Activated CD4-positive, alpha-beta T cell treated with anti-CD3 and anti-CD28 coated beads, Interleukin-2, amount 50 U/mL, for 24 hours (primary cell): ENCODE results near the gene SLC6A18.
"Not testable (repeated sequence)": the region's sequence is repeated elsewhere in the genome, so short reads cannot be mapped to it uniquely, and the experiment has no call there.

Source experiments
- DNase-seq, 2 donors: peaks; one replicate each; pipeline ENCODE4 v3.0.0-alpha.2; 2020; ENCODE audit warnings: low read depth in 1 of 2, low spot score in 1 of 2

The SLC6A18 gene

DNA sequence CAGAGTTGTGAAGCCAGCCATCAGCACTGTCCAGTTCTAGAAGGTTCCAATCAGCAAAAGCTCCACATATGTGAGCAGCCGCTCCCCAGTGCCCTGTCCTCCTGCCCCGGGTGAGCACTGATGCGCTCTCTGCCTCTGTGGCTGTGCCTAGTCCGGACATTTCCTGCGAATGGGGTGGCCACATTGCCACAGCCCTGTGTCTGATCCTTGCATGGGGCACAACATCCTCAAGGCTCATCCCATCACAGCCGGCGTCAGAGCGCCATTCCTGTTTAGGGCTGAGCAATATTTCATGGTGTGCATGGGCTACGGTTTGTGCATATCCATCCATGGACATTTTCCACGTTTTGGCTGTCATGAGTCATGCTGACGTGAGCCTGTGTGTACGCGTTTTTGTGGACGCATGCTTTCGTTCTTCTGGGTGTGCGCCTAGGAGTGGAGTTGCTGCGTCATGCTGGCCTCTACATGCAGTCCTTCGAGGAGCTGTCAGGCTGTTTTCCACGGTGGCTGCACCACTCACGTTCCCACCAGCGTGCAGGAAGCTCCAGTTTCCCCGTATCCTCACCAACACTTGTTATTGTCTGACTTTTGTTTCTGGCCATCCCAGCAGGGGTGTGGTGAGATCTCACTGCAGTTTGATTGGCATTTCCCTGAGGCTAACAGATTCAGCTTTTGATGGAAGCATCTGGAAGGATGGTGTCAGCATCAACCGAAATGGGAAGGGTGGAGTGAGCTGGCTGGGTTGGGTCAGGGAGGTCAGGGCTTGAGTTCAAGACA lies 9.7 kb upstream of the SLC6A18 start:
- DNase-seq, result no peak

DNA sequence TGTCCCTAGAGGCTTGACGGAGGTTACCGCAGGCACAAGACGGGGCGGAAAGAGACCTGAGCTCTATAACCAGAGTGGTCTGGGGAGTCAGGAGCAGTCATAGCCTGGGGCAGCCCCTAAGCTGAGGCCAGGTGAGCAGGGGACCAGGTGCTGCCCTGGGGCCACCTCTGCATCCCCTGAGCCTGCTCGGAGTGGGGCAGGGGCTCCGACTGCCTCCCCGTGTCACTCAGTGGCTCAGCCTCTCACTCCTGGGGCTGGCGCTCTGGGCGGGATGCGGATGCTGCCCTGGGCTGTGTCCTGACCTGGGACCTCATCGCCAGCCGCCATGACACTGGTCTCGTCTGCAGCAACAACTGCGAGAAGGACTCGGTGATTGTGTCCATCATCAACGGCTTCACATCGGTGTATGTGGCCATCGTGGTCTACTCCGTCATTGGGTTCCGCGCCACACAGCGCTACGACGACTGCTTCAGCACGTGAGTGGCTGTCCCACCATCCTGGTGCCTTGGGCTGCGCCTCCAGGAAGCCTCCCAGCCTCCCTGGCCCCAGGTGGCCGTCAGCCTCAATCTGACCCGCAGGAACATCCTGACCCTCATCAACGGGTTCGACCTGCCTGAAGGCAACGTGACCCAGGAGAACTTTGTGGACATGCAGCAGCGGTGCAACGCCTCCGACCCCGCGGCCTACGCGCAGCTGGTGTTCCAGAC lies 8.8 kb upstream of the SLC6A18 start:
- DNase-seq, result no peak

DNA sequence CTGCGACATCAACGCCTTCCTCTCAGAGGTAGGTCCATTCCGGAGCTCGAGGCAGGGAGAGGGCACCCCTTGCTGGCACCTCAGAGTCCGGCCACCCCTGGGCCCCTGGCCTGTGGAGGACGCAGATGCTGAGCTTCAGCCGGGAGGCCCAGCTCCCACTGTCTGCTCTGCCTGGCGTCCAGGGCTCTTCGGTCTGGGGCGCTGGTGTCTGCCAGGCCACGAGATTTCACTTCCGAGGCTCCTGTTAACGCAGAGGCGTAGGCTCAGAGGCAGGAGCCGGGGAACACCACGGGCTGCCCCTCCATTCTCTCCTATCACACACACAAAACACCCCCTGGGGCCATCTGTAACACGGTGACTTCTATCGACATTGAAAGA lies 8.3 kb upstream of the SLC6A18 start:
- no peak for DNase-seq

DNA sequence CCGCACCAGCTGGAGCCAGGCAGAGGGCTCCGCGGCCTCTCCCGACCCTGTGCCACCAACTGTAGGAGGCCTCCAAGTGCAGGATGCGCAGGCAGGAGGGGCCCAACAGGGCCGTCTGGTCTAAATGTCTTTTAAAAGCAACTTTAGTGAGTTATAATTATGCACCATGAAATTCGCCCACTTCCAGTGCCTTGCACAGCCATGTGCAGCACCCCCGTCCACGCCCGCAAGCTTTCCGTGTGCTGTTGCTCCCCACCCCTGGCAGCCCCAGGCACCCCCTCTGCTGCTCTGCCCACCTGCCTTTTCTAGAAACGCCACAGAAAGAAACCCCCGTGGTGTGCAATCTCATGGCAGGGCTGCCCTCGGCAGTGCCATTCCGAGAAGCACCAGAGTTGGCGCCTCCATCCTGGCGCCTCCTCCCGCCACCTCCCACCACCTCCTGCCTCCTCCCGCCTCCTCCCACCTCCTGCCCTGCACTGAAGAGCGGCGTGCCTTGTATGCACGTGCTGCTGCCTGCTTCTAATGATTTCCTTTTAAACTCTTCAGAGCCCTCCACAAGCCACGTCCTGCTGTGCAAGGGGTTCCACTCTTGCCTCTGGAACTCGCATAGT lies 7.5 kb upstream of the SLC6A18 start:
- DNase-seq, result no peak

DNA sequence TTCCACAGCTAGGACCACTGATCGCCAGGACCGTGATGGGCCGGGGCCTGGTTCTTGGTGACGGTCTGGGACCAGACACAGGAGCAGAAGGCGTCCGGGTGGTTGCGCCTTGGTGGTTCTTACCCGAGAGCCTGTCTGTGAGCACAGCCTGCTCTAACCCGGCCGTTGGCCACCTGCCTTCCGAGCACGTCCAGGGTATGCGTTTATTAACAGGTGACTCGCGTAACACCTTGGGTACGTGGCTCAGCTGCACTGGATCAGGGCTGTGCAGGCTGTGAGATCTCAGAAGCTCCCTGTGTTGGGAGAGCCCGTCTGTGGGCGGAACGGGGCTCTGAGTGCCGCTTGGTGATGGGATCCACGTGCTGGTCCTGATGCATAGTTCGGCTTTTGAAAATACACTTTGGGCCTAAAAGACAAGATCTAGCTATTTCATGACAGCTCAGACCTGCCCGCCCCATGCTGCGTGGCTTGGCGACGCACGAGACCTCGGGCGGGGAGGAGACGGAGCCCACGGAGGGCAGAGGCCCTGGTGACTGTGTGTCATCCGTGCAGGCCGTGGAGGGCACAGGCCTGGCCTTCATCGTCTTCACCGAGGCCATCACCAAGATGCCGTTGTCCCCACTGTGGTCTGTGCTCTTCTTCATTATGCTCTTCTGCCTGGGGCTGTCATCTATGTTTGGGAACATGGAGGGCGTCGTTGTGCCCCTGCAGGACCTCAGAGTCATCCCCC lies 6.7 kb upstream of the SLC6A18 start:
- no peak for DNase-seq

DNA sequence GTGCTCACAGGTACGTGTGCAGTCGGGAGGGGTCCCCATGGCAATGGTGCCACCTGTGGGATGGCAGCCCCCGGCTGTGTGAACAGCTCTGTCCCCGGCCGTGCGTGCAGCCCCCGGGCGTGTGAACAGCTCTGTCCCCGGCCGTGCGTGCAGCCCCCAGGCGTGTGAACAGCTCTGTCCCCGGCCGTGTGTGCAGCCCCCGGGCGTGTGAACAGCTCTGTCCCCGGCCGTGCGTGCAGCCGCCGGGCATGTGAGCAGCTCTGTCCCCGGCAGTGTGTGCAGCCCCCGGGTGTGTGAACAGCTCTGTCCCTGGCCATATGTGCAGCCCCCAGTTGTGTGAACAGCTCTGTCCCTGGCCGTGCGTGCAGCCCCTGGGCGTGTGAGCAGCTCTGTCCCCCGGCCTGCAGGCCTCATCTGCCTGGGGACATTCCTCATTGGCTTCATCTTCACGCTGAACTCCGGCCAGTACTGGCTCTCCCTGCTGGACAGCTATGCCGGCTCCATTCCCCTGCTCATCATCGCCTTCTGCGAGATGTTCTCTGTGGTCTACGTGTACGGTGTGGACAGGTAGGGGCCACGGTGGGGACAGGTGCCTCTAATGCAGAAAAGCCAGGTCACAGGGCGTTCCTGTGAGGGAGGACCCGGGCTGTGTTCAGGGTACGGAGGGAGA lies 5.9 kb upstream of the SLC6A18 start:
- no peak for DNase-seq

DNA sequence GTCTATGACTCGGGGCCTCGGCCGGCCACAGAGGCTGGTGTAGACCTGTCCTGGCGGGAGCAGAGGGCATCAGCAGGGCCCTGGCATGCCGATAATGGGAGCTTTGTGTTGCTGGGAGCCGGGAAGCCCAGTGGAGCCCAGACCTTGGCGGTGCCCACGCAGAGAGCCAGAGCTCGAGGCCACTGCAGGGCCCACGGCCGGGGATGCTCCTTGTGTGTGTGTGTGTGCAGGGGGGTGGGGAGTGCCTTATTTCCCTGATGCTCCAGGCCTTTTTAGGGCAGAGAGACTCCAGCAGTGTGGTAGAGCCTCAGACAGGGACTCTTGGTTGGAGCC lies 5.4 kb upstream of the SLC6A18 start:
- DNase-seq, result no peak

DNA sequence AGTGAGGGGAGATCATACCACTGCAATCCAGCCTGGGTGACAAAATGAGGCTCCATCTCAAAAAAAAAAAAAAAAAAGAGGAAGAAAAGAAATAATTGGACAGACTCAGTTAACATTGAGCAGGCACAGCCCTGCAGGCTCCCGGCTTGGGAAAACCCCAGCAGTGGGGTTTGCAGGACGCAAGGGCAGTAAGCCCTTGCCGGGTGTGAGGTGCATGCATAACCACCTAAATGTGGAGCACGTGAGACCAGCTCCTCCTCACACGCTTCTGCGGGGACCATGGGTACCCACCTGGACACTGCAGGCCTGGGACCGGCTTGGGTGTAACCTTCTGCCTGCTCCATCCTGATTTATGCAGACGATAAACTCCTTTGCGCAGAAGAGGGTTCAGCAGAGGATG lies 4.8 kb upstream of the SLC6A18 start:
- DNase-seq, result no peak

DNA sequence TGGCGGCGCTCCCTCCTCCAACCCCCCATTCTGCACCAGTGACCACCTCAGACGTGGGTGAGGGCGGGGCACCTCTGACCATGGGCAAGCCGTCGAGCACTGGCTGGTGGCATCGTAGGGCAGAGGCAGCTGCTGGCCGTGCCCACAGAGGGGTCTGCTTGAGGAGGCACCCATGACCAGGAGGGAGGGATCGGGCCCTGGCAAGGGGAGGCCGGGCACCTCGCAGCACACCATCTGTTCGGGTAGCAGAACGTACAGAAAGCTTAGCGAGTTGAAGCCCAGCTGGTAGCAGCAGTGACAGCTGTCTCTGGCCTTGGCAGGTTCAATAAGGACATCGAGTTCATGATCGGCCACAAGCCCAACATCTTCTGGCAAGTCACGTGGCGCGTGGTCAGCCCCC lies 4.3 kb upstream of the SLC6A18 start:
- DNase-seq, result no peak

DNA sequence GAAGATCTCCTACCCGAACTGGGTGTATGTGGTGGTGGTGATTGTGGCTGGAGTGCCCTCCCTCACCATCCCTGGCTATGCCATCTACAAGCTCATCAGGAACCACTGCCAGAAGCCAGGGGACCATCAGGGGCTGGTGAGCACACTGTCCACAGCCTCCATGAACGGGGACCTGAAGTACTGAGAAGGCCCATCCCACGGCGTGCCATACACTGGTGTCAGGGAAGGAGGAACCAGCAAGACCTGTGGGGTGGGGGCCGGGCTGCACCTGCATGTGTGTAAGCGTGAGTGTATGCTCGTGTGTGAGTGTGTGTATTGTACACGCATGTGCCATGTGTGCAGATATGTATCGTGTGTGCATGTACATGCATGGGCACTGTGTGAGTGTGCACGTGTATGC lies 3.5 kb upstream of the SLC6A18 start:
- no peak for DNase-seq

DNA sequence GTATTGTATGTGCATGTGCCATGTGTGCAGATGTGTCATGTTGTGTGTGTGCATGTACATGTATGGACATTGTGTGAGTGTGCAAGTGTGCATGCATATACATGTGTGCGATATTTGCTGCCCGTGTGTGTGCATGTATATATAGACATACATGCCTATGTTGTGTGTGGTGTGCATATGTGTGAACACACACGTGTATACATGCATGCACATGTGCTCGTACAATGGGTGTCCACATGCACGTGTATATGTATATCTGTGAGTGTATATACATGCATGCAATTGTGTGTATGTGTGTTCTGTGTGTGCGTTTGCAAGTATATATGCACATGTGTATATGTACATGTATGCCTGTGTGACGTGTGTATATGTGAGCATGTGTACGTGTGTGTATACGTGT lies 3.0 kb upstream of the SLC6A18 start:
- DNase-seq, result no peak

DNA sequence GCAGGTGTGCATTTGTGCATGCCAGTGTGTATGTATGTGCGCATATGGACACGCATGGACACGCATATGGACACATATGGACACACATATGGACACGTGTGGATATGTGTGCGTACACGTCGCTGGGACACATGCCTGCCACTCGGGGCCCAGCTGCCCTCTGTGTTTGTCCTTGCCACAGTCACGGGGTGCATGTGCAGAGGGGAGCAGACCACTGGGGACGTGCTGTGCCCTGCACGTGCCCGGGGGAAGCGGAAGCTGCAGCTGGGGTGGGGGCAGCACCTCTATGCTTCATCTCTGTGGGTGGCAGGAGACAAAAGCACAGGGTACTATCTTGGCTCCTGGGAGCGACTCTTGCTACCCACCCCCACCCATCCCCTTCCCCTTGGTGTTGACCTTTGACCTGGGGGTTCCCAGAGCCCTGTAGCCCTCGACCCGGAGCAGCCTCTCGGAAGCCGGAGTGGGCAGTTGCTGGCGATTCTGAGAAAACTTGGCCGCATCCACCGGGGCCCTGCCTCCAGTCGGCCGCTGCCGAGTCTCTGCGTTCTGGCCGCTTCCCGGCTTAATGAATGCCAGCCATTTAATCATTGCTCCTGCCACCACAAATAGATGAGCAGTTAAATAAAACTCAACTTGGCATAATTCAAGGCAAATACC lies 2.4 kb upstream of the SLC6A18 start:
- DNase-seq, result no peak

DNA sequence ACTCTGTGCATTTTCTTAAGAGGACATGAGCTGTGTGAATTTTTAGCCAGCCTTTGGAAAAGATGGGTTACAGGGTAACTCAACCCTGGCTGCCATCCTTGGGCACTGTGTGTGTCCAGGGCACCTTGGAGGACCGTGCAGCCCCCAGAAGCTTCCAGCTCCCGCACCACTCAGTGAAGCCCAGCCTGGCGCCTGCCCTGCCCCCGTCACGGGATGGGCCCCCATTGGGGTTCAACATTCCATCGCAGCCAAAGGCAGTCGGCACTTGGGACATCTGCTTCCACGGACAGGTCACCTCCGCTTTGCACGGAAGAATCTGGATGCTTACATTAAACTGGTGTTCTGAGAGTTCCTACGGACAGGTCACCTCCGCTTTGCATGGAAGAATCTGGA lies 1.9 kb upstream of the SLC6A18 start:
- DNase-seq, result no peak

DNA sequence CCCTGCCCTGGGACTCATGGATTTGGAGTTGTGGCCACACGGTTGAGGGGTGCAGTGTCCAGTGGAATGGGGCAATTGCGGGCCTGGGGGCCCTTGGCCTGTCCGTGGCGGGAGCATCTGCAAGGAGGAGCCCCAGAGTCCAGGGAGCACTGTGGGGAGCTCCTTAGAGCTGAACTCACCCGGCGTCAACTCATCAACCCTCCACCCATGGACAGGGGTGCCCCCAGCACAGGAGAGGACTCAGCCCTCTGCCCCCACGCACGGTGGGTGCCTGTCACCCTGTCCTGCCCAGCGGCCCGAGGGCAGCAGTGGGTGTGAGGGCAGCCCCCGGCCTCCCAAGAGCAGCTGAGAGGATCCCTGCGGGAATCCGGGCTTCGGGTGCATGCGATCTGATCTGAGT lies 550 bp upstream of the SLC6A18 start:
- DNase-seq, result no peak

DNA sequence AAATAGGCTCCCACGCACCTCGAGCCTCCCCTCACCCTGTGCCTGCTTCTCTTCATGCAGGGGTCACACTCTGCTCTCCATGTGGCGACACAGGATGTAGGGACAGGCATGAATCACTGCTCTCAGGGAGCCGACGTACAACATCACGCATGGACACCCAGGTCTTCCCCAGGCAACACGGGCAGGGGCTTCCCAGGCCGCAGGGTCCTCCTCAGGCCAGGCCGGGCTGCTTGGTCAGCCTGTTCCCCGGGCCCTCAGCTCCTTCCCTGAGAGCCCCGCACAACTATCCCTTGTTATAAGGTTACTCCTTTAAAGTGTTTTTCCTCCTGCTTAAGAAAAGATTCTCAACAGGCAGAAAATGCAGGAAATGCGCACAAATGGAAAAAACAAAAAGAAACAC lies 1.1 kb downstream of the SLC6A18 start:
- DNase-seq, result no peak

DNA sequence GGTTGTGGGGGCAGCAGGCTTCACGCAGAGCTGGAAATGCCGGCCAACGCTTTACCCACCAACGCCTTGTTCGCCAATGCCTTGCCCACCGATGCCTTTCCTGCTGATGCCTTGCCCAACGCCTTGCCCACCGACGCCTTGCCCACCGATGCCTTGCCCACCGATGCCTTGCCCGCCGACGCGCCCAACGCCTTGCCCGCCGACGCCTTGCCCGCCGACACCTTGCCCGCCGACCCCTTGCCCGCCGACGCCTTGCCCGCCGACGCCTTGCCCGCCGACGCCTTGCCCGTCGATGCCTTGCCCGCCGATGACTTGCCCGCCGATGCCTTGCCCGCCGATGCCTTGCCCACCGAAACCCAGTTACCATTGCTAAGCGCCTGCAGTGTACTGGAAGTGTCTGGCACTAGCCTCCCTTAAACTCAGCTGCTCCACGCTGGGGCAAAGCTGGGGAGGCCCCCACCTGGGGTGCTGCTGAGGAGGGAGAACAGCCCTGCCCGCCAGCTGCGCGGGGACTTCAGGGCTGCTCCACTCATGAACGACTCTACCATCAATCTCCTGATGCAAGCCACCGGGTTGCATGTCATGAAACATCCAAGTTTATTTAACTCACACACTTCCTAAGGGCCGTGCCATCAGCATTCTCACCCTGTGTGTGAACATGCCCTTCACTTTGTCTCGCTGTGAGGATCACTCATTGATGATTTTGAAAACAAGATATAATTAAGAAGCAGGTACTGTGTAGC lies 1.8 kb downstream of the SLC6A18 start:
- no peak for DNase-seq

DNA sequence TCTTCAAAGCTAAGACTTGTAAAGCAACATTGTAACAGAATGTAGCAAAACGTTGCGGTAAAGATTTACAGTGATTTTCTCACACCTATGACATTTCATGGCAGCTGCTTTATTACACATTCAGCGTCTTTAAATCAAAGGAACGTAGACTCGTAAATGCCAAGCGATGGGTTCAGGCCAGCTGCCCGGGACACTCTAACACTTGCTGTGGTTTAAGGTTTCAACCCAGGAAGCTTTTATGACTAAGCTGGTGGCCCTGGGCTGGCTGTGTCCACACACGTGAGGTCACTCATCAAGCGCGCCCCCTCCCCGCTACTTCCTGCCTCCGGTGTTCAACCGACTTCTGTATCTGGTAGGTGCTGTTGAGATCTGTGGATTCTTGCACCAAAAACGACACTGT lies 2.5 kb downstream of the SLC6A18 start:
- no peak for DNase-seq

DNA sequence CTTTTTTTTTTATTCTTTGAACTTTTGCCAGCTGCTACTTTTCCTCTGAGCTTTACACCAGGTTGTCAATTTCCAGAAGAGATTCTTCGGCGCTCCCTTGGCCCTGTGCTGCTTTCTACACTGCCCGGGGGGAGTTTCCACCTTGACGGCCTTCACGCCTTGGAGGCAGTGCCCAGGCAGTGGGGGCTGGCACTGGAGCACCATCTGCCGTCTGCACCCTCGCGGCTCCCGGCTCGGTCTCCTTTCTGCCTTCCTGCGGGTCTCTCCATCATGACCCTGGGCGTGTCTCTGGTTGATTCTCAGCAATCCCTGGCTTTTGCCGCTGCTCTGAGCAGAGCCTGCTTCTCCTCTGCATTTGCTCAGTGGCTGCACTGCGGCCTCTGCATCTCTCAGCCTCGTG lies 2.9 kb downstream of the SLC6A18 start:
- DNase-seq, result no peak

DNA sequence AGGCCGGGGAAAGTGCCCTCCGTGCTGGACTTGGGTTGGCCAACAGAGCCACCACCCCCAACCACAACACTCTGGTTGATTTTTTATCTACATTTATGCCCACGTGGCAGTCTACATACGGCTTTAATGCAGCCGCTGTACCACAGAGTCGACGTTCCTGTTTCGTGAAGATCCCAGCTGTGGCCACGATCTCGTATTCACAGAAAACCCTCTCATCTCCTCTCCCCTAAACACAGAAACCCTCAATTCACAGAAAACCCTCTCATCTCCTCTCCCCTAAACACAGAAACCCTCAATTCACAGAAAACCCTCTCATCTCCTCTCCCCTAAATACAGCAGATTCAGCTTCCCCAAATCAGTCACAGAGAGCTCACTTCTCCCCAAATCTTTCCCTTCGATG lies 3.8 kb downstream of the SLC6A18 start:
- not testable (repeated sequence) for DNase-seq

DNA sequence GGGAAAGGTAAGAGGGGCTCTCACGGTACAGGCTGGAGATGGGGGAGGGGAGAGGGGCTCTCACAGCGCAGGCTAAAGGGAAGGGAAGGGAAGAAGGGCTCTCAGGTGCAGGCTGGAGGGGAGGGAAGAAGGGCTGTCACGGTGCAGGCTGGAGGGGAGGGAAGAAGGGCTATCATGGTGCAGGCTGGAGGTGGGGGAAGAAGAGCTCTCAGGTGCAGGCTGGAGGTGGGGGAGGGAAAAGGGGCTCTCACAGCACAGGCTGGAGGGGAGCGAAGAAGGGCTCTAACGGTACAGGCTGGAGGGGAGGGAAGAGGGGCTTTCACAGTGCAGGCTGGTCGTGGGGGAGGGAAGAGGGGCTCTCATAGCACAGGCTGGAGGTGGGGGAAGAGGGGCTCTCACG lies 4.6 kb downstream of the SLC6A18 start:
- DNase-seq, result no peak
